SK-N-SH (cell line): ENCODE measurements around the gene GAS2L1. TPM values are rescaled to one million over a fixed set of nuclear protein-coding genes. Genes with fewer than 3 reads are reported as not detected.
A peak's percentile ranks its signal among the peaks of the same experiment; 100 is the strongest.

Source experiments
- CTCF ChIA-PET: fragments of 300-600, 350-600 bp; formaldehyde crosslinking; extraction: SDS; loops from one replicate; lab custom pipeline; 2021; lab: Yijun Ruan, JAX
- POLR2A ChIA-PET: fragments of 350-600 bp; sonication (Branson Sonifier 250); formaldehyde crosslinking; extraction: SDS; loops from one replicate; lab custom pipeline; 2020; ENCODE audit warnings: antibody characterized with exemption, inconsistent platforms; lab: Yijun Ruan, JAX
- DNase-seq: peaks from one replicate; pipeline ENCODE4 v3.0.0; 2012
- H2AFZ ChIP-seq: fragments of 200-600 bp; sonication (generic); 2 replicates; pipeline ENCODE4 v1.8.1; 2016; ENCODE audit warnings: antibody characterized with exemption, mild to moderate bottlenecking, low read depth
- H3F3A ChIP-seq: fragments of 200-600 bp; sonication (generic); replicated peaks from 2 replicates; pipeline ENCODE3; 2016; ENCODE audit warnings: antibody characterized with exemption, mild to moderate bottlenecking; ENCODE audit not compliant: insufficient read depth
- H3K27ac ChIP-seq, 2 experiments: fragments of 200-500 bp in 1 of 2; fragments of 200-600 bp in 1 of 2; sonication (Bioruptor generic) in 1 of 2; sonication (generic), shearing (Covaris generic) in 1 of 2; 2 replicates each; pipeline versions ENCODE4 v1.5.1 to v1.6.1; 2014 to 2016; ENCODE audit warnings: low read depth in 2 of 2, inconsistent platforms in 1 of 2, low read length in 1 of 2, mild to moderate bottlenecking in 1 of 2, mixed read lengths in 1 of 2
- H3K27me3 ChIP-seq: fragments of 200-600 bp; sonication (generic), shearing (Covaris generic); 2 replicates; pipeline ENCODE4 v1.6.1; 2016; ENCODE audit warnings: mixed run types; ENCODE audit not compliant: insufficient read depth
- H3K36me3 ChIP-seq, 2 experiments: fragments of 200-500 bp in 1 of 2; fragments of 200-600 bp in 1 of 2; sonication (Bioruptor generic) in 1 of 2; sonication (generic) in 1 of 2; replicated peaks in 1 of 2; 2 replicates each; pipeline versions ENCODE3 to v1.5.1; 2014 to 2016; ENCODE audit warnings: low read length in 1 of 2, mild to moderate bottlenecking in 1 of 2; ENCODE audit not compliant: insufficient read depth in 2 of 2, control insufficient read depth in 1 of 2
- H3K4me1 ChIP-seq, 2 experiments: fragments of 200-500 bp in 1 of 2; fragments of 200-600 bp in 1 of 2; sonication (Bioruptor generic) in 1 of 2; sonication (generic), shearing (Covaris generic) in 1 of 2; 2 replicates each; pipeline versions ENCODE4 v1.5.1 to v1.6.1; 2014 to 2016; ENCODE audit warnings: low read depth in 1 of 2, low read length in 1 of 2, mixed run types in 1 of 2; ENCODE audit not compliant: insufficient read depth in 2 of 2, control insufficient read depth in 1 of 2
- H3K4me2 ChIP-seq: fragments of 200-600 bp; sonication (generic), shearing (Covaris generic); 2 replicates; pipeline ENCODE4 v1.6.1; 2017; ENCODE audit warnings: mixed run types
- H3K4me3 ChIP-seq, 2 experiments: fragments of 200-500 bp in 1 of 2; fragments of 200-600 bp in 1 of 2; sonication (Bioruptor generic) in 1 of 2; sonication (generic), shearing (Covaris generic) in 1 of 2; 2 replicates each; pipeline versions ENCODE4 v1.5.1 to v1.8.1; 2014 to 2016; ENCODE audit warnings: low read depth in 2 of 2, inconsistent platforms in 1 of 2, low read length in 1 of 2, mild to moderate bottlenecking in 1 of 2, mixed read lengths in 1 of 2, moderate library complexity in 1 of 2
- H3K79me2 ChIP-seq: fragments of 200-600 bp; sonication (generic); 2 replicates; pipeline ENCODE4 v1.8.1; 2017; ENCODE audit warnings: mild to moderate bottlenecking; ENCODE audit not compliant: insufficient read depth
- H3K9ac ChIP-seq: fragments of 200-600 bp; sonication (generic); 2 replicates; pipeline ENCODE4 v1.6.1; 2017; ENCODE audit warnings: mixed run types
- H3K9me2 ChIP-seq: fragments of 200-600 bp; sonication (generic); 2 replicates; pipeline ENCODE4 v1.6.1; 2017; ENCODE audit warnings: mixed run types
- H3K9me3 ChIP-seq: fragments of 200-600 bp; sonication (generic); 2 replicates; pipeline ENCODE4 v1.6.1; 2017; ENCODE audit warnings: mixed run types, mild to moderate bottlenecking, moderate library complexity
- H4K20me1 ChIP-seq: fragments of 200-600 bp; sonication (generic); 2 replicates; pipeline ENCODE4 v1.6.1; 2017; ENCODE audit warnings: mild to moderate bottlenecking, mixed run types; ENCODE audit not compliant: insufficient read depth
- CTCF ChIP-seq: fragments of 200-600 bp; sonication (generic); IDR thresholded peaks from 2 replicates; pipeline ENCODE4 v1.6.1; 2017; ENCODE audit warnings: antibody characterized with exemption, mild to moderate bottlenecking, moderate library complexity
- FOSL2 ChIP-seq: IDR thresholded peaks from 2 replicates; pipeline ENCODE4 v1.4.0; 2012; ENCODE audit warnings: low read depth, mild to moderate bottlenecking, moderate library complexity, borderline replicate concordance
- GABPA ChIP-seq: IDR thresholded peaks from 2 replicates; pipeline ENCODE4 v1.4.0; 2012; ENCODE audit warnings: low read depth, mild to moderate bottlenecking
- JUND ChIP-seq: IDR thresholded peaks from 2 replicates; pipeline ENCODE4 v1.4.0; 2012
- MXI1 ChIP-seq: IDR thresholded peaks from 2 replicates; pipeline ENCODE4 v1.6.1; 2012; ENCODE audit warnings: mild to moderate bottlenecking, low read depth, low read length, improper control_type of control experiment
- POLR2AphosphoS5 ChIP-seq: IDR thresholded peaks from 2 replicates; pipeline ENCODE4 v1.6.1; 2012; ENCODE audit warnings: low read depth, low read length
- RAD21 ChIP-seq: IDR thresholded peaks from 2 replicates; pipeline ENCODE4 v1.6.1; 2012; ENCODE audit warnings: mild to moderate bottlenecking, low read length
- SIN3A ChIP-seq: IDR thresholded peaks from 2 replicates; pipeline ENCODE4 v1.6.1; 2012; ENCODE audit warnings: low read depth, mild to moderate bottlenecking, low read length, moderate library complexity, borderline replicate concordance
- SMC3 ChIP-seq: IDR thresholded peaks from 2 replicates; pipeline ENCODE4 v1.6.1; 2012; ENCODE audit warnings: low read depth, low read length, improper control_type of control experiment
- TAF1 ChIP-seq: IDR thresholded peaks from 2 replicates; pipeline ENCODE4 v1.6.1; 2012; ENCODE audit warnings: low read depth, mild to moderate bottlenecking, low read length, moderate library complexity, borderline replicate concordance
- TCF12 ChIP-seq: IDR thresholded peaks from 2 replicates; pipeline ENCODE4 v1.4.0; 2012
- TEAD4 ChIP-seq: IDR thresholded peaks from 2 replicates; pipeline ENCODE4 v1.4.0; 2012; ENCODE audit warnings: mild to moderate bottlenecking, borderline replicate concordance; ENCODE audit not compliant: insufficient read depth
- USF1 ChIP-seq: IDR thresholded peaks from 2 replicates; pipeline ENCODE4 v1.4.0; 2012; ENCODE audit warnings: low read depth, borderline replicate concordance
- YY1 ChIP-seq: IDR thresholded peaks from 2 replicates; pipeline ENCODE4 v1.4.0; 2012; ENCODE audit warnings: low read depth, mild to moderate bottlenecking
- WGBS: methylation state at CpG from one replicate; pipeline ENCODE4 v1.1.6; 2017; ENCODE audit warnings: low lambda C conversion rate; 5-methylcytosine and 5-hydroxymethylcytosine counted together
- polyA plus RNA-seq, 3 experiments: library from polyadenylated mRNA; depleted of rRNA; stranded (reverse); fragments of >200 nt; gene quantifications; 2 replicates each; pipeline ENCODE4 v1.2.3, GENCODE V29; 2012
- TF ChIP-seq, protein P1 (sequence below): IDR thresholded peaks from 2 replicates; pipeline ENCODE4 v1.4.0; 2012; ENCODE audit warnings: low read depth, borderline replicate concordance

The GAS2L1 gene
- polyA plus RNA-seq, 1 of the 3 experiments (the other 2 are of a cell fraction): 21.8 TPM

GRCh38 chr22:29305836-29306174, 645 bp upstream of the GAS2L1 start:
- DNase-seq: no peak
- Histone ChIP-seq H3K9me2 (no peaks in the 10 kb centered on the region), H3K27me3 (no peaks in the 10 kb centered on the region), H3K36me3 (peaks cover 0 to 6% of the 10 kb centered on the region in 2 experiments), H3K4me2 (peak overlapping the region; percentile 91; the same call in 1 of the 2 replicates), H3K27ac (peak overlapping the region; percentile 88 to 89; a peak in 2 of 4 replicates), H3F3A (peaks cover 5% of the 10 kb centered on the region), H3K4me3 (peak overlapping the region; percentile 74 to 85), H3K9ac (peak overlapping the region; percentile 90; the same call in 1 of the 2 replicates), H3K4me1 (peaks cover 12 to 47% of the 10 kb centered on the region in 2 experiments; a peak in 3 of 4 replicates), H2AFZ (peak overlapping the region; percentile 89), H4K20me1 (peaks cover 10% of the 10 kb centered on the region; the same call in 1 of the 2 replicates), H3K79me2 (peaks cover 30% of the 10 kb centered on the region), H3K9me3 (no peaks in the 10 kb centered on the region)
- TF ChIP-seq, protein P1, sequence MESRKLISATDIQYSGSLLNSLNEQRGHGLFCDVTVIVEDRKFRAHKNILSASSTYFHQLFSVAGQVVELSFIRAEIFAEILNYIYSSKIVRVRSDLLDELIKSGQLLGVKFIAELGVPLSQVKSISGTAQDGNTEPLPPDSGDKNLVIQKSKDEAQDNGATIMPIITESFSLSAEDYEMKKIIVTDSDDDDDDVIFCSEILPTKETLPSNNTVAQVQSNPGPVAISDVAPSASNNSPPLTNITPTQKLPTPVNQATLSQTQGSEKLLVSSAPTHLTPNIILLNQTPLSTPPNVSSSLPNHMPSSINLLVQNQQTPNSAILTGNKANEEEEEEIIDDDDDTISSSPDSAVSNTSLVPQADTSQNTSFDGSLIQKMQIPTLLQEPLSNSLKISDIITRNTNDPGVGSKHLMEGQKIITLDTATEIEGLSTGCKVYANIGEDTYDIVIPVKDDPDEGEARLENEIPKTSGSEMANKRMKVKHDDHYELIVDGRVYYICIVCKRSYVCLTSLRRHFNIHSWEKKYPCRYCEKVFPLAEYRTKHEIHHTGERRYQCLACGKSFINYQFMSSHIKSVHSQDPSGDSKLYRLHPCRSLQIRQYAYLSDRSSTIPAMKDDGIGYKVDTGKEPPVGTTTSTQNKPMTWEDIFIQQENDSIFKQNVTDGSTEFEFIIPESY: no peak
- TF ChIP-seq MXI1 (no peak), YY1 (no peak), TEAD4 (no peak), FOSL2 (no peak), USF1 (no peak), POLR2AphosphoS5 (no peak)
- ChIA-PET CTCF (interaction anchor here (0.6 to 3.3 kb wide), 14 partner anchors 8 to 69 kb away, joined by 3 to 63 read pairs (median 4); no protein-coding TSS in a partner anchor), POLR2A (no interaction called here)
- WGBS: 69% methylated on average over 6 of the region's 7 CpGs

DNA sequence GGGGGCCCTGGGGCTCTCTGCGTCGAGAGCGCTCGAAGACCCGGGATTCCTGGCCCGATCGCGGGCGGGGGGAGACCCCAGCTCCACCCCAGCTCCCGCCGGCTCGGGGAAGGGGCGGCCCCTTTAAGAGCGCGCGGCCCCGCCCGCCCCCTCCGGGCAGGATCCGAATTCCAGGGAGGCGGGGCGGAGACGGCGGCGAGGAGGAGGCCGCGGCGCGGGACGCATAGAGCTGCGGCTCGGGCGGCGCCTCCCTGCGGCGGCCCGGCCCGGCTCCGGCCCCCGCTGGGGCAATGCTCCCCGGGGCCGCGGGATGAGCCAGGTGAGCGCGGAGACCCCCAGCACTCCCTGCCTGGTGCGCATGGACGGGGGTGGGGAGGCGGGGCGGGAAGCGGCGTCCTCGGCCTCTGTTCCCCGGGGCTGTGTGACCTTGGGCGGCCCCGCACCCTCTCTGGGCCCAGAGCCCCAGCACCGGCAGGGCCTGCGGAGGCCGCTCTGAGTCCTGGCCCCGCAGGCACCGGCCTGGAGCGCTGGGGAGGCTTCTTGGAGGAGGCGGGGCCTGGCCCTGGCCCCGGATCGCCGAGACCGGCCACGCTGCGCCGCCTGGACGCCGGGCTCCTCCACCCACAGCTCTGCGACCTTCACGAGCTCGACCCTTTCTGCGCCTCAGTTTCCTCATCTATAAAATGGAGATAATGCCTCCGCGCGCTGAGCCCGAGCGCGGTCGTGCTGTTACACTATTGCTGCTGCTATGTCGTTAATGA, 565 bp downstream of the GAS2L1 start:
- H2AFZ ChIP-seq: peak overlapping the region; percentile 89; the same call in 1 of the 2 replicates
- no peaks in the 10 kb centered on the region for H3K9me3 ChIP-seq
- H3F3A ChIP-seq: peaks cover 5% of the 10 kb centered on the region
- no peaks in the 10 kb centered on the region for H3K9me2 ChIP-seq
- peaks cover 18 to 50% of the 10 kb centered on the region in 2 experiments; a peak in 3 of 4 replicates for H3K4me1 ChIP-seq
- TF ChIP-seq MXI1 (0 out of 2 replicates have a peak, but pooled peaks have one; percentile 37), TCF12 (no peak), FOSL2 (no peak), SIN3A (0 out of 2 replicates have a peak, but pooled peaks have one; percentile 27), JUND (no peak), CTCF (peak; percentile 15; the same call in 1 of the 2 replicates), SMC3 (no peak), GABPA (no peak), TAF1 (peak; percentile 32), TEAD4 (peak; percentile 50; the same call in 1 of the 2 replicates), POLR2AphosphoS5 (no peak), RAD21 (no peak)
- H3K9ac ChIP-seq: peak overlapping the region; percentile 90
- ChIA-PET POLR2A (interaction anchor here (1.1 kb wide), 1 partner anchor 247 kb away, joined by 4 read pairs; the partner anchor contains the start of gene THOC5), CTCF (interaction anchor here (0.7 to 3.3 kb wide), 13 partner anchors 10 to 62 kb away, joined by 3 to 63 read pairs (median 4); partner anchors contain the start of gene EWSR1)
- H3K27ac ChIP-seq: peak overlapping the region; percentile 88 to 89
- peak overlapping the region; percentile 74 to 85 for H3K4me3 ChIP-seq
- H3K79me2 ChIP-seq: peaks cover 30% of the 10 kb centered on the region
- DNase-seq: peak; percentile 93
- H3K27me3 ChIP-seq: no peaks in the 10 kb centered on the region
- H3K4me2 ChIP-seq: peak overlapping the region; percentile 91
- peaks cover 9% of the 10 kb centered on the region; the same call in 1 of the 2 replicates for H4K20me1 ChIP-seq
- peaks cover 0 to 2% of the 10 kb centered on the region in 2 experiments for H3K36me3 ChIP-seq
- WGBS: 31% methylated on average over 24 of the region's 83 CpGs
